Motor neuron (in vitro differentiated cells): ENCODE data around the gene PHF2. TPM values are rescaled to one million over a fixed set of nuclear protein-coding genes. Genes with fewer than 3 reads are reported as not detected.

Experiments
- ATAC-seq, 8 experiments: fragments of 200-7000 bp; cut with Tn5 transposase; replicated peaks in 6 of 8; 2 replicates each; pipeline ENCODE4 v1.8.0; 2021; ENCODE audit warnings: mild to moderate bottlenecking in 8 of 8, moderate library complexity in 8 of 8
- H3K27ac ChIP-seq, 2 donors: fragments of 250-450 bp; sonication (Bioruptor Pico); 2 replicates each; pipeline ENCODE4 v1.9.0; 2021; ENCODE audit warnings: antibody characterized with exemption in 2 of 2, mild to moderate bottlenecking in 2 of 2, moderate library complexity in 1 of 2
- H3K4me1 ChIP-seq, 2 donors: fragments of 250-450 bp; sonication (Bioruptor Pico); replicated peaks in 1 of 2; 2 replicates each; pipeline ENCODE4 v1.6.1; 2021; ENCODE audit warnings: antibody characterized with exemption in 2 of 2, mild to moderate bottlenecking in 2 of 2, moderate library complexity in 1 of 2
- H3K4me3 ChIP-seq, 5 donors: fragments of 250-450 bp; sonication (Bioruptor Pico); 2 replicates each; pipeline ENCODE4 v1.9.0; 2021; ENCODE audit warnings: antibody characterized with exemption in 5 of 5, mild to moderate bottlenecking in 5 of 5, moderate library complexity in 4 of 5
- WGBS, 10 experiments: fragments of 450-650 bp; shearing (Covaris generic); methylation state at CpG; one replicate each; pipeline ENCODE4 v1.0.0; 2022; 5-methylcytosine and 5-hydroxymethylcytosine counted together
- in situ Hi-C, 9 experiments: fragments of 400-800 bp; cut with MboI; loops; one replicate each; pipeline ENCODE4 v1.15.0; 2021; ENCODE audit warnings: low sequenced_read_pairs in 9 of 9, low pct_unique_long_range_greater_than_20kb in 2 of 9; ENCODE audit not compliant: unreplicated experiment in 9 of 9
- total RNA-seq, 8 experiments: library from RNA; unstranded; fragments of 300-600 nt; gene quantifications; 2 replicates each; pipeline versions ENCODE4 v1.2.3 to v1.2.4, GENCODE V29; 2022

The PHF2 gene
- total RNA-seq, 8 experiments from 2014 or later, result 11.5 to 29.9 (median 26.6) TPM

DNA sequence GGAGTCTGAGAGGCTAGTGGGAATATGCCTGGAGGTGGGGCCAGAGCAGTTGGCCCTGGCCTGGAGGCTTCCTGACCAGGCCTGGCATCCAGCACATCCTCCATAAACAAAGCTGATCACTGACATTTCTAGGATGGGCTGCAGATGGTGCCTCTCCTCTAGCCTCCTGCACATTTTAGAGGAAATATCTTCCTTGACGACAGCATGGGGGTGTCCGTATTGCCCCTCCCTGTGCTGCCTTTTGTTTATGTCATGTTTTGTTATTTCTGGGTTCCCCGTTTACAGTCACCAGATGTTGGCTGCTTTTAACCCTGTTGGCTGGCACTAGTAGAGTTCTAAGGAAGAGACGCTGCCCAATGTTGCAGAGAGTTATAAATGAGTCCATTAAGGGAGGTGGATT is 148.5 kb downstream of the PHF2 start:
- in situ Hi-C loops, result no loop called here
- WGBS, 10 experiments, result 0 to 88% (median 38%) methylated on average over 1 to 4 of the region's 4 CpGs; no CpG with 5 or more reads in 4 of the 10 experiments
- H3K27ac ChIP-seq, result no peak overlapping the region
- H3K4me1 ChIP-seq, result no peaks in the 10 kb centered on the region
- no peak for ATAC-seq
- H3K4me3 ChIP-seq, result no peak overlapping the region

- in situ Hi-C loops, result no loop called here
- Histone ChIP-seq H3K4me3 (no peak overlapping the region), H3K27ac (no peak overlapping the region), H3K4me1 (no peaks in the 10 kb centered on the region)
- 0 to 100% (median 72%) methylated on average over 1 to 6 of the region's 6 CpGs; no CpG with 5 or more reads in 3 of the 10 experiments for WGBS, 10 experiments
- no peak for ATAC-seq
Observed at GRCh38 chr9:93725382-93725781, 149.0 kb downstream of the PHF2 start.

DNA sequence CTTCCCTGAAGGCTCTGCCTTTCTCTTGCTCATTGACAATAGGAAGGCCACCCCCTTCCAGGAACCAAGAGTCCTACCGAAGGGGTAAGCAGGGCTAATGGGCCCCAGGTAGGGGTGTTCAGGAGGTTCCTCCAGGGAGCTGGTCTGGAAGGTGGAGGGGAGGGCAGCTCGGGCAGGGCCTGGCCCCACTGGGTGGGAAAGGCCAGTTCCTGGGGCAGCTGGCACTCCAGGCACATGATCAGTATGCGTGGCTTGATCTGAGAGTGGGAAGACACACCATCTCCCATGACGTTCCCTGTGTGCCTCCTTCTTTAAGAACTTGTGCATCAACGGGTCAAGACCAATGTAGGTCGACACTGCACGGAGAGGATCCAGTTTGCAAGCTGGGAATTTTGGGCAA is 149.8 kb downstream of the PHF2 start:
- no peak overlapping the region for H3K27ac ChIP-seq
- WGBS, 10 experiments, result 11 to 77% (median 64%) methylated on average over 4 of the region's 7 CpGs; no CpG with 5 or more reads in 7 of the 10 experiments
- no peak overlapping the region for H3K4me3 ChIP-seq
- in situ Hi-C loops, result no loop called here
- ATAC-seq, result no peak
- no peaks in the 10 kb centered on the region for H3K4me1 ChIP-seq

Other genes with a start within 250 kb of the PHF2 start
- 100 to 1,000 TPM in 2 of 8 experiments, 10 to 100 TPM in 6; 14.2 to 137 (median 33.7) TPM for gene FAM120A, start 124.9 kb upstream of the PHF2 start, total RNA-seq
- gene FAM120AOS, start 123.0 kb upstream of the PHF2 start, total RNA-seq, result 10 to 100 TPM; 22.5 to 44.4 (median 24.9) TPM